WI38 (cell line): ENCODE measurements around the gene RALGAPA1.
"Not testable (repeated sequence)": the region's sequence is repeated elsewhere in the genome, so short reads cannot be mapped to it uniquely, and the experiment has no call there.

ENCODE experiments used
- H3K4me3 ChIP-seq: 2 replicates; pipeline ENCODE4 v1.5.1; 2011; ENCODE audit warnings: low read depth, mild to moderate bottlenecking, control low read depth, low read length
- TF ChIP-seq, protein P1 (sequence below): IDR thresholded peaks from 2 replicates; pipeline ENCODE4 v1.5.1; 2012; ENCODE audit warnings: low read depth, mild to moderate bottlenecking, control low read depth, low read length

The RALGAPA1 gene

DNA sequence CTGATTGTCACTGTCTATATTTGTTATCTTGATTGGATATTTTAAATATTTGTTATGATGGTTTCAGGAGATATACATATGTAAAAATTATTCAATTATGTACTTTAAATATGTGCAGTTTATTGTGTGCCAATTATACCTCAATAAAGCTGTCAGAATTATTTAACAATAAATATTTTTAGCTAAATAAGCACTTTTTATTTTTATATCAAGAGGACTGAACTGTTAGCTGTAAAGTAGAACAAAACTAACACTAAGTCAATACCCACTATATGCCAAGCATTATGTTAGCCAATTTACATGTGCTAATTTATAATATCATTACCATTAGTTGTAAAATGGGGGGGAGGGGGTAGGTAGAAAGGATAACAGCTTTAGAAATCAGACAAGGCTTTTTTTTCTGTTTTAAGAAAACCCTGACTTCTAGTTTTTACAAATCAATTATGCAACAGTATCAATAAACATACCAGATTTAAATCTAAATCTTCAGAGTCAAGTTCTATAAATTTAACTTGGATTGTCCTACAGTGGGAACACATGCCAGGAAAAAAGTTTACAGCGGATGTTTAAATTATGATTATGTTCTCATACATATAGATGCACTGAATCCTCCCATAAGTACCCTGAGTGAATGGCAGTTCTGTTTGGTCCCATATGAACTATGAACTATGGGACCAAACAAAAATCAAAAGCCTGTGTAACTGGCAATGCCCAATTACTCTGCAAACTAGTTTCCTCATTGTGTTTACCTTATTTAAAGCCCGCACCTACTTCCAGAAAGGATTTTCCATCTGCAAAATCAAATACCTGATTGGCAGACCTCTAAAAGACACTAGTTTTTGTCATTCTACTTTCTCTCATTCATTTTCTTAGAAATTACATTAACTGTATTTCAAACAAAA is 2.8 kb downstream of the RALGAPA1 start:
- no peak overlapping the region for H3K4me3 ChIP-seq
- TF ChIP-seq, protein P1, sequence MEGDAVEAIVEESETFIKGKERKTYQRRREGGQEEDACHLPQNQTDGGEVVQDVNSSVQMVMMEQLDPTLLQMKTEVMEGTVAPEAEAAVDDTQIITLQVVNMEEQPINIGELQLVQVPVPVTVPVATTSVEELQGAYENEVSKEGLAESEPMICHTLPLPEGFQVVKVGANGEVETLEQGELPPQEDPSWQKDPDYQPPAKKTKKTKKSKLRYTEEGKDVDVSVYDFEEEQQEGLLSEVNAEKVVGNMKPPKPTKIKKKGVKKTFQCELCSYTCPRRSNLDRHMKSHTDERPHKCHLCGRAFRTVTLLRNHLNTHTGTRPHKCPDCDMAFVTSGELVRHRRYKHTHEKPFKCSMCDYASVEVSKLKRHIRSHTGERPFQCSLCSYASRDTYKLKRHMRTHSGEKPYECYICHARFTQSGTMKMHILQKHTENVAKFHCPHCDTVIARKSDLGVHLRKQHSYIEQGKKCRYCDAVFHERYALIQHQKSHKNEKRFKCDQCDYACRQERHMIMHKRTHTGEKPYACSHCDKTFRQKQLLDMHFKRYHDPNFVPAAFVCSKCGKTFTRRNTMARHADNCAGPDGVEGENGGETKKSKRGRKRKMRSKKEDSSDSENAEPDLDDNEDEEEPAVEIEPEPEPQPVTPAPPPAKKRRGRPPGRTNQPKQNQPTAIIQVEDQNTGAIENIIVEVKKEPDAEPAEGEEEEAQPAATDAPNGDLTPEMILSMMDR, result no peak

DNA sequence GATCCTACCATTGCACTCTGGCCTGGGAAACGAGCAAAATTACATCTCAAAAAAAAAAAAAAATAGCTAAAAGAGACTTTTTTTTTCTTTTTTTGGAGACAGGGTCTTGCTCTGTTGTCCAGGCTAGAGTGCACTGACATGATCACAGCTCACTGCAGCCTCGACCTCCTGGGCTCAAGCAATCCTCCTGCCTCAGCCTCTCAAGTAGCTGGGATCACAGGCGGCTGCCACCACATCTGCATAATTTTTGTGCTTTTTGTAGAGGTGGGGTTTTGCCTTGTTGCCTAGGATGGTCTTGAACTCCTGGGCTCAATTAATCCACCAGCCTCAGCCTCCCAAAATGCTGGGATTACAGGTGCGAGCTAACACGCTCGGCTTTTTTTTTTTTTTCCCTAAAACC is 11.3 kb downstream of the RALGAPA1 start:
- H3K4me3 ChIP-seq, result no peak overlapping the region
- TF ChIP-seq, protein P1, result no peak

DNA sequence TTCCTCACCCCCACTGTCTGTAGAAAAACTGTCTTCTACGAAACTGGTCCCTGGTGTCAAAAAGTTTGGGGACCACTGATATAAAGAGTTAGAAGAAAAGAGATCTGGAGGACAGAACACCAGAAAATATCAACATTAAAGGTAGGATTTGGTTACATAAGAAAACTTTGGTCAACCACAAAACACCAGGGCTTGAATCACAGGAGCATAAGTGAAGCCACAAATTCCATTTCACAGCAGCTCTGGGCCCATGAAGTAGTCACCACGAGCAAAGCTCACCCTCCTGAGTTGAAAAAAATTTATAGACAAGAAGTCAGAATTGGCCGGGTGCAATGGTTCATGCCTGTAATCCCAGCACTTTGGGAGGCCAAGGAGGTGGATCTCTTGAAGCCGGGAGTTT is 19.4 kb downstream of the RALGAPA1 start:
- H3K4me3 ChIP-seq, result no peak overlapping the region
- TF ChIP-seq, protein P1, result no peak

DNA sequence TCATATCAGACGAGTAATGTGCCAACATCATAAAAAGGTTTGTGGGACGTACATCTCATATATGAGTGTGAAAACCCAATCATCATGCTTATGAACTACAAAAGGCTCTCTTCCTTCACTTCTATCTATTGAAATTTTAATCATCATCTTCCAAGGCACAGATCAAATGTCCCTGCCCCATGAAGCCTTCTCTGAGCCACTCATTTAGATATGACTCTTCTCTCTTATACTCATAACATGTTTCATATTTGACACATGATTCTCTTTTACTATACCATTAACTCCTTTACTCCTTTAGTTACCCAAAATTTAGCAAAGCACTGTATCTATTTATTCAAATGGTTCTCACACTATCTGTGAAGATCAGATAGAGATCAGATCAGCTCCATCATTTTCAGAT is 22.2 kb downstream of the RALGAPA1 start:
- TF ChIP-seq, protein P1, result no peak
- H3K4me3 ChIP-seq, result no peak overlapping the region

DNA sequence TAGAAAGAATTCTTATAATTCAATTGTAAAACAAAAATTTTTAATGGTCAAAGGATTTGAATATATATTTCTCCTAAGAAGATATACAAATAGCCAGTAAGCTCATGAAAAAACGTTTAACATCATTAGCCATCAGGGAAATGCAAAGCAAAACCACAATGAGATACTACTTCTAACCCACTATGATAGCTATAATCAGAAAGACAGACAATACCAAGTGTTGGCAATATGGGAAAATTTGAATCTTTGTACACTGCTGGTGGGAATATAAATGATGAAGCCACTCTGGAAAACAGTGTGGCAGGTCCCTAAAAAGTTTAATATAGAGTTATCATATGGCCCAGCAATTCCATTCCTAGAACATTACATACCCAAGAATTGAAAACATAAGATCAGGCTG is 25.4 kb downstream of the RALGAPA1 start:
- TF ChIP-seq, protein P1, result no peak
- H3K4me3 ChIP-seq, result no peak overlapping the region

DNA sequence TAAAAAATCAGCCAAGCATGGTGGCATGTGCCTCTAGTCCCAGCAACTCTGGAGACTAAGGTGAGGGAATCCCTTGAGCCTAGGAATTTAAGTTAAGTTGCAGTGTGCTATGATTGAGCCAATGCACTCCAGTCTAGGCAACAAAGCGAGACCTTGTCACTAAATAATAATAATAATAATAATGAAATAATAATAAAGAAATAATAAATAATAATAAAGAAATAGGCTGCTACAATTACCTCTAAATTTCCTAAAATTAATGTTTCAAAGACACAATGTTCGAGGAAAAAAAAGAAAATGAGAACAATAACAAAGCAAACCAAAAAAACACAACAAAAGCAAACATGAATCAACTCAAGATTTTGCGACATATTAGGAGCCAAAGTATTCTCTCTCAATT is 29.7 kb downstream of the RALGAPA1 start:
- TF ChIP-seq, protein P1, result no peak
- no peak overlapping the region for H3K4me3 ChIP-seq

DNA sequence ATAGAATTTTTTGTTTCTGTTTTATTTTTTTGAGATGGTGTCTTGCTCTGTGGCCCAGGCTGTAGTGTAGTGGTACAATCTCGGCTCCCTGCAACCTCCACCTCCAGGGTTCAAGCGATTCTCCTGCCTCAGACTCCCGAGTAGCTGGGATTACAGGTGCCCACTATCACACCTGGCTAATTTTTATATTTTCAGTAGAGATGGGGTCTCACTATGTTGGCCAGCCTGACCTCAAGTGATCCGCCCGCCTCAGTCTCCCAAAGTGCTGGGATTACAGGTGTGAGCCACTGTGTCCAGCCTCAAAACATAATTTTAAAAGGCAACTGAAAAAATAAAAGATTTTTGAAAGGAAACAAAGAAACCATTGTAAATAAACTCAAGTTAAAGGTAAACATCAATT is 31.5 kb downstream of the RALGAPA1 start:
- H3K4me3 ChIP-seq, result not testable (repeated sequence)

DNA sequence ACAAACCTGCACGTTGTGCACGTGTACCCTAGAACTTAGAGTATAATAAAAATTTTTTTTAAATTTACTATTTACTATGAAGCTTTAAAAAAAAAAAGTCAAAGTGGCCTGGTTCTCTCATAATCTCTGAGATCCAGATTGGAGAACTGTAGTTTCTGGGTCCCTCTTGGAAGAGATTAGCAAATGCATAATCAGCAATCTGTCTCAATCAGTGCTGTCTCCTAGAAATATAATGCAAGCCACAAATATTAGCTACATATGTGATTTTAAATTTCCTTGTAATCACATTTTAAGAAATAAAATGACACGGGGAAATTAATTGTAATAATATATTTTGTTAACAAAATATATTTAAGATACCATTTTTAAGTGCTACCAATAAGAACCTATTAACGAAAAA is 32.3 kb downstream of the RALGAPA1 start:
- TF ChIP-seq, protein P1, result no peak

DNA sequence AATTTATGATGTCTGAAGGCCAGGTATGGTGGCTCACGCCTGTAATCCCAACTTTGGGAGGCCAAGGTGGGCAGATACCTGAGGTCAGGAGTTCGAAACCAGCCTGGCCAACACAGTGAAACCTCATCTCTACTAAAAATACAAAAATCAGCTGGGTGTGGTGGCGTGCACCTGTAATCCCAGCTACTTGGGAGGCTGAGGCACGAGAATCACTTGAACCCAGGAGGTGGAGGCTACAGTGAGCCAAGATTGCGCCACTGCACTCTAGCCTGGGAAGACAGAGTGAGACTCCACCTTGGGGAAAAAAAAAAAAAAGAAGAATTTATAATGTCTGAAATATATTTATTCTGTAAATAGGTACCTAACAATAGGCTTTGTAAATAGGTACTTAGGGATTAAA is 33.0 kb downstream of the RALGAPA1 start:
- not testable (repeated sequence) for H3K4me3 ChIP-seq

More for the DNA sequence above, 32.3 kb downstream of the RALGAPA1 start:
- no peak overlapping the region for H3K4me3 ChIP-seq
